ENCODE data around the gene PDK2.
A peak's percentile ranks its signal among the peaks of the same experiment; 100 is the strongest.

The PDK2 gene

DNA sequence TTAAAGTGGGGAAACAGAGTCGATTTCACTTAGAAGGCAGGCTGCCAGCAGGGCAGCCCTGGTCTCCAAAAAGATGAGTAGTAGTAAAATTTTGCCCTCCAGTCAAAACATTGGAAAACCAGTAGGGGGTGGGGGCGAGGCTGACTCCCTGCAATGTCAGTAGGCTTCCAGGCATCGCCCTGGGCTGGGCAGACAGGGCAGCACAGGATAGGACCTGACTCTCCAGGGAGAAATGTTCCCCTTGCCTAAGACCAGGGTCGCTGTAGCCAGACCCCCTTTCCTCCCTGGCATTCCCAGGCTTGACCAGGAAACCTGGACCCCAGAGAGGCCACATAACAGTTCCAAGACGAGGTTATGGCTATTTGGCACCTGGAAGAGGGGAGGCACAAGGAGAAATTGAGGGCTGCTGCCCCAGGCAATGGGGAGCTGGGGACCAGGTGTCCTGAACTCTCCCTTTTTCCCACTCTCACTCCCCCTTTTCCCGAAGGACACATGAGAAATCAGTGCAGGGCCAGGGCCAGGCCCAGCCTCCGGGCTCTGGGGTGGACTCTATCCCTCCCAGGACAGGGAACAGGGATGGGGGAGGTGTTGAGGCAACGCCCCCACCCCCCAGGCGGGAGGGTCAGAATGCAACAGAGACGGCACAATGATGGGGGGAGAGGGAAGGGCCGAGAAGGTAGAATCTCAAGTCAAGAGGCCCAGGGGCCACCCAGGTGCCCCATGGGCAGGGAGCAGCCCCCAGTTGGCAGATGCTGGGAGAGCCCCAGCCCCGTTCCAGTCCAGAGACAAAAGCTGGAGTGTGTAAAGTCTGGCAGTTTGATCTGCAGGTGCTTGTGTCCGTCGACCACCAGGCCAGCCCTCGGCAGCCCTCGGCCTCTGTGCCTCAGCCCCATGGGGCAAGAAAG lies 39.3 kb downstream of the PDK2 start:
- DNase-seq (ENCODE audit: low read depth, low spot score), result peak; percentile 51

DNA sequence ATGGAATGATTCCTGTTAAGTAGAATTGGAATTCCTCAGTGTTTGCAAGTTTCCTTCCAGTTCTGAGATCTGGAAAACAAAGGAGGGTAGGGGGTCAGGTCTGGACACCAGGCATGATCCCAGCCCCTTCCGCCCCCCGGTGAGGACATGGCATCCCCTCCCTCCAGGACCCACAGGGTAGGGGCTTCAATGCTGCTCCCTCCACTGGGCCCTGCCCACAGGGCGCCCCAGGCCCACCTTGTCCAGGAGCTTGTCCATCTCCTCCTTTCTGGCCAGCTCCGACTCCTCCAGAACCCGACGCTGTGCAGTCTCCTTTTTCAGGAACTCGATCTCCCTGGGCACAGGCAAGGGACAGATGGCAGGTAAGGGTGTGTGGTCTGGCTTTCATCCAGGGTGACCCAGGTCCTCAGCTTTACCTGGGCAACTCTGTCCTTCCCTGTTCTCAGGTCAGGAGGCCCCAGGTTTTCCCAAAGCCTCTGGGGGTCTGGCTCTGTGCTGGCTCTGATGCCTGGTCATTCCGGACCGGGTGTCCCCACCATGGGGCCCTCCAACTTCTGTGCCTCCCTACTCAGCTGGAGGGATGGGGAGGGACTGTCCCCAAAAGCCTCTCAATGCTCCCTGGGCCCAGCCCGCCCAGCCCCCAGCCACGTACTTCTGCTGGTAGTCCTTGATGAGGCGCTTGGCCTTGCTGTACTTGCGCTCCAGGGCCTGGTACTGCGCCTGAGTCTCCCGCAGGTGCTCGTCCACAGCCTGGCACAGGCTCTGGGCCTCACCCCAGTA lies 40.4 kb downstream of the PDK2 start:
- no peak for DNase-seq (ENCODE audit: low read depth, low spot score)

DNA sequence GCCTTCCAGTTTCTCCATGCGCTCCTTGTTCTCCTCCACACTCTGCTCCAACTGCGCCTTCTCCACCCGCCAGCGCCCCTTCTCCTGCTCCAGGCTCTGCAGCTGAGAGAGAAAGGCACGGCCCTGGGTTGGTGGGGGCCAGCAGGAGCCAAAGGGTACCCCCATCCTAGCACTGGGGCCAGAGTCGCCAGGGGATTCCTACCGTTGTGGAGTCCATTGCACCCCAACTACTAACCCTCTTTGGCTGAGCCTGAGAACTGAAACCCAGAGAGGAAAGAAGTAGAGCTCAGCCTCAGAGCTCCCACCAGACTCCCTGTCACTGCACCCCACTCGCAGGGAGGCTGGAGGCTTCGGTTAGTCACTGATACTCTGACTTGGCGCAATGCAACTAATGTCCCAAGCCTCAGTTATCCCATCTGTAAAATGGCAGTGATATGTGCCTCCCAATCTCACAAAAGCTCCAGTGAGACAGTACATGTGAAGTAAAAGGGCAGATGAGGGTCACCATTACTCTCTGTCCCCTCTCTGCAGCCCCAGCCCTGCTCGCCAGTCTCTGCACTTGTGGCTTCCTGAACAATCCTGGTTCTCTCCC lies 41.0 kb downstream of the PDK2 start:
- DNase-seq (ENCODE audit: low read depth, low spot score), result no peak

DNA sequence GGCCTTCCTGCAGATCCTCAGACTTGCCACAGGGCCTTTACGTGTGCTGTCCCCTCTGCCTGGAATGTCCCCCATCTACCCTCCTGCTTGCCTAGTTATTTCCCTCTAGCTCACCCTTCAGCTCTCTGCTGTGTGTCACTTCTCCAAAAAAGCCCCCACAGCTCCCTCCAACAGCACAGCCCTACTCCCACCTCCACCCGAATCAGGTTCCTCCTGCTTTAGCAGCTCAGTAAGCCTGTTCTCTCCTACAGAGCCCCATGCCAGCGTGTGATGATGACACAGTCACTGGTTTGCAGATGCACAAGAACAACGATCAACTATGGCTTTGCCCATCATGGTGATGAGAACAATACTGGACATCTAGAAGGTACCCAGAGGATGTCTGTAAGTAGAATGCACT lies 41.9 kb downstream of the PDK2 start:
- DNase-seq (ENCODE audit: low read depth, low spot score), result no peak

DNA sequence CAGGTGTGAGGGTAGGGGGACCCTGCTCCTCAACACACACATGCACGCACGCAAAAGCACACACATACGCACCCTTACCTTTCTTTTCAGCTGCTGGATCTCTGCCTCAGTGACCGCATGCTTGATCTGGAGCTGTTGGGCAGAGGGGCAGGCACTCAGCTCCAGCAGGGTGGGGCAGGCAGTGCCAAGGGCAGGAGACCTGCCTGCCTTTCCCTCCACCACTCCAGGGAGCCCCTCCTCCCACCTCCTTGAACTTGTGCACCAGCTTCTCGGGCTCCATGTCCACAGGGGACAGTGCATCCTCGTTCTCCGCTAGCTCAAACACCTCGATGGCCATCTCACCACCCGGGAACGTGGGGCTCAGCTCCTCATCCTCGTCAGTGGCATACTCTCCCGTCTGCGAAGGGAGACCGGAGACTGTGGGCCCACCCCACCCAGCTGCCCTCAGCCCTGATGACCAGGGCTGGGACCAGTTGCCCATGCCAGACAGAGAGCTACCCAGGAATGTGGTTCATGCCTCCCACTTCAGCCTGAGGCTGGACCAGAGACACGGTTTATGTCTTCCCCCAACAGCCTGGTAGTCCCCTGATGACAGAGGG lies 44.1 kb downstream of the PDK2 start:
- DNase-seq (ENCODE audit: low read depth, low spot score), result no peak

DNA sequence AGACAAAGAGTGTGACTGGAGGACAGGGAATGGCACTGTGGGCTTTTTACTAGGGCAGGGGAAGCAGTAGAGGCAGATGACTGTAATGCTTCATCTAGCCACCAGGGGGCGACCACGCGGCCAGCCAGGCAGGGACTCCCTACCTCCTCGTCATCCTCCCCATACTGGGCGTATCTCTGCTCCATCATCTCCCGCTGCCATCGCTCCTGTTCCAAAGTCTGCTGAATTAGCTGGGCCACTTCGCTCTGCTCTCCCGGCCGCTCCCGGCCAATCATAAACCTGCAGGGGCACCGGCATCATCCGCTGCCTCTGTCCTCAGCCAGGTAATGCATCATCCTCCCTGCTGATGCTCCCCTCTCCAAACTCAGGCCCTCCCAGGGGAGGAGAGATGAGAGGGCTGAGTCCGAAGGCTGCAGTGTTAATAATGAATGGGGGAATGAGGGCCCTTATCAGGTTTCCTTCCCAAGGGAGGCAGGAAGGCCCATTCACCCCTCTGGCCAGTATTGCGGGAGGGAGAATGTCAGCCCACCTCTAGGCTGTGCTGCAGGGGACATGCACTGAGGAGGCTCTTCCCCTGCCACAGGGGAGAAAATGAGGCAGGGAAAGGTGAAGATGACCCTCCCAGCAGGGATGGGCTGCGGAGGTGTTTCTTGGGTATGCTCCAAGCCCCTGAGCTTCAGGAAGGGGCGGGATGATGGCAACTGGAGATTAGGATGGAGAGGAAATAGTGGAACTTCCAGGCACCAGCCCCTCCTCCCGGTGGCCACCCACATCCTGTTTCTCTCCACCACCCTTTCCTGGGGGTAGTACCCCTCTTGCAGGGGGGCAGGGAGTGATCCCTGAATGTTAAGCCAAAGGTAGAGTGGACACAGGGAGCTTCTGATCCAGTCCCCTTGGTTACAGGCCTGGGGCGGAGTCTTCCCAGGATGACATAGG lies 45.1 kb downstream of the PDK2 start:
- DNase-seq (ENCODE audit: low read depth, low spot score), result peak; percentile 93

DNA sequence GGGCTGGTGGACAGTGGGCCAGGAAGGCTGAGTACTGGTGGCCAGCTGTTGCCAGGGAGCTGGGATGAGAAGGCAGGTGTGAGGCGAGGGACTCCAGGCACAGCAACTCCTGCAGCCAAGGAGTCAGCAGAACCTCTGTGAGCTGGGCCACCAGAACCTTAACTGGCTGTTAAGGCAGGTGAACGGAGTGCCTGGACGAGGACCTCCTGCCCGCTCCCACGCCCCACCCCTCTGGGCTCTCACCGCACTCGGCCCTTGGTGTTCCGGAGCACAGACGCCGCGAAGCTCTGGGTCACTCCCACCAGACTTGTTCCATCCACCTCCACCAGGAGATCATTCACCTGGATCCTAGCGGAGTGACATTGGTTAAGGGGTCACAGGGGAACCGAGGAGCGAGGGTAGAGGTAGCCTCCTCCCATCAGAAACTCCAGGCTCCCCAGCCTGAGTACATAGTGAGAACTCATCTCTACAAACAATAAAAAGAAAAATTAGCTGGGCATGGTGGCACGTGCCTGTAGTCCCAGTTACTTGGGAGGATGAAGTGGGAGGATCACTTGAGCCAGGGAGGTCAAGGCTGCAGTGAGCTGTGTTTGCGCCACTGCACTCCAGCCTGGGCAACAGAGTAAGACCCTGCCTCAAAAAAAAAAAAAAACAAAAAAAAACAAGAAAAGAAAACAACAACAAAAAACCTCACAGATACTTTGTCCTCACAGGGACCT lies 46.0 kb downstream of the PDK2 start:
- DNase-seq (ENCODE audit: low read depth, low spot score), result no peak

DNA sequence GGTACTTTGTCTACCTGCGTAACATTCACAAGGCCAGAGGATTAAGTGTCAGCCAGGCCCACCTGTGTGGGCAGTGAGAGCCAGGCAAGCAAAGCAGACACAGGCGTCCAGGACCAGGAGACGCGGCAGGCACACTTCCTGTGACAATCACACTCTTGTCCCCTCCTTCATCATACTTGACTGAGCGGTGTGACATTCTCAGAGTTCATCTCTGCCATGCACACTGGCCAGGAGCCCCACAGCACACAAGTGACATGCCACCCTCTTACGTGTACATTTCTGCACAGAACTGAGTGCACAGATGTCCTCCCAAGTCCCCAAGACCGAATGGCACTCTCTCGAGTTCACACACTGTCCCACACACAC lies 46.6 kb downstream of the PDK2 start:
- no peak for DNase-seq (ENCODE audit: low read depth, low spot score)

DNA sequence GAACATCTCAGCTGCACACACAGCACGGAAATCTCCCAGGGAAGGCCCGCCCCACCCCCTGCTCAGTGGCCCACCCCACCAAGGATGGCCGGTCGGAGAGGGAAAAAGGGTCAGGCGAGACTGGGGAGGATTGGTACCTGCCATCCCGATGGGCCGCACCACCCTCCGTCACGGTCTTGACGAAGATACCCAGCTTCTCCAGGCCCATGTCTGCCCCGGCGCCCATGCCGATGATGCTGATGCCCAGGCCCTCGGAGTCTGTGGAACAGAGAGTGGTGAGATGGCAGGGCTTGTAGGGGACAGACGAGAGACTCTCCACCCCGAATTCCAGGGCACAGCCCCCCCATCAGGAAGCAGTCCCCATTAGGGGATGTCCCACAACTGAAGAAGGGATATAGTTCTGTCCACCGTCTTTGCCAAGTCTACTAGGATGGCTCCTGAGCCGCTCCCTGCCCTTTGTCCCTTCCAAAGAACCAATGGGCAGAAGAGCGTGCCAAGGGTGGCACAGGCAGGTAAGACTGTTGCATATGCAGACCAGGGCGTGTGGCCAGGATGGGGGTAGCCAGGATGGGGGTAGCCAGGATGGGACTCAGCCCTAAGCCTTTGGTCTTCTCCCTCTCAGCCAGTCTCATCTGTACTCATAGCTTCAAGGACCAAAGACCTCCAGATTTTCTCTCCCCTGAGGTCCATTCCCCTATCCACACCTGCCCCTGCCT lies 48.5 kb downstream of the PDK2 start:
- no peak for DNase-seq (ENCODE audit: low read depth, low spot score)

DNA sequence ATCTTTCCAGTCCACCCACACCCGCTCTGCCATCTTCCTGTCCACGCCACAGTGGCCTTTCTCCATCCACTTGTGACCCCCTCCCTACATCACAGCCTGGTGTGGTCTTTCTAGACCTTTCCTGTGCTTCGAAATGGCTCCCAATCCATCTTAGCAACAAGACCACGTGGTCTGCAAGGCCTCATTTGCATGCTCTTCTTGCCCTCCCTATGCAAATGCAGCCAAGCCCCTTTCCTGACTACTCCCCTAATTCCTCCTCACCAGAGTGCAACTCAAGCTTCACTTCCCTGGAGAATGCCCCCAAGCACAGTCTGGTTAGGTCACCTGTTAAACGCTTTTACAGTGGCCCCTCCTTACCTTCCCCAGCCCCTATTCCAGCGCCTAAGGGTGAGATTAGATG lies 49.2 kb downstream of the PDK2 start:
- DNase-seq (ENCODE audit: low read depth, low spot score), result no peak

DNA sequence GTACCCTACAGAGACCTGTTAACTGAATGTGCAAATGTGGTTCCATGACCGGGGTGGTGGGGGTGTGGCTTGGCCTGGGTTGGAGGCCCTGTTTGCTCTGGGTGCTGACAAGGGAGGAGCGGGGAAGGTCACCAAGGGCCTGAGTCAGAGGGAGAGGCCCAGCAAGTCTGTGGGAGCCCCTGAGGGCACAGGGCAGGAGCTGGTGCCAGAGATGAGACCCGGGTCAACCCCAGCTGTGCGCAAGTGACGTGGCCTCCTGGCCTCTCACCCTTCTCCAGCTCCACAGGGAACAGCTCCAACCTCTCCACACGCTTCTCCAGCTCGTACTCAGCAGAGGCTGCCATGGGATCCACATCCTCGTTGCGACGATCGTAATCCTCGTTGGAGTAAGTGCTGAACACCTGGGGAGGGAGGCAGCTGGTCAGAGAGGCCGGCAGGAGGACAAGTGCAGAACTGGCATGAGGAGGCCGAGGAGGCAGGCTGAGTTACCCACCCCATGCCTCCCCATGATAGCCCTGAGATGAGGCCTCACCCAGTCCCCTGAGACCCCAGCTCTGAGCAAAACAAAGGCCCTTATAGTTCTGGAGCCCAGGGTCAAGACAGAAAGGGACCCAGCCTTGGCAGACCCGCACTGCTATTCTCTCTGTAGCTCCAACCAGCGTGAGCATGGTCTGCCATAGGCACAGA lies 49.8 kb downstream of the PDK2 start:
- no peak for DNase-seq (ENCODE audit: low read depth, low spot score)

DNA sequence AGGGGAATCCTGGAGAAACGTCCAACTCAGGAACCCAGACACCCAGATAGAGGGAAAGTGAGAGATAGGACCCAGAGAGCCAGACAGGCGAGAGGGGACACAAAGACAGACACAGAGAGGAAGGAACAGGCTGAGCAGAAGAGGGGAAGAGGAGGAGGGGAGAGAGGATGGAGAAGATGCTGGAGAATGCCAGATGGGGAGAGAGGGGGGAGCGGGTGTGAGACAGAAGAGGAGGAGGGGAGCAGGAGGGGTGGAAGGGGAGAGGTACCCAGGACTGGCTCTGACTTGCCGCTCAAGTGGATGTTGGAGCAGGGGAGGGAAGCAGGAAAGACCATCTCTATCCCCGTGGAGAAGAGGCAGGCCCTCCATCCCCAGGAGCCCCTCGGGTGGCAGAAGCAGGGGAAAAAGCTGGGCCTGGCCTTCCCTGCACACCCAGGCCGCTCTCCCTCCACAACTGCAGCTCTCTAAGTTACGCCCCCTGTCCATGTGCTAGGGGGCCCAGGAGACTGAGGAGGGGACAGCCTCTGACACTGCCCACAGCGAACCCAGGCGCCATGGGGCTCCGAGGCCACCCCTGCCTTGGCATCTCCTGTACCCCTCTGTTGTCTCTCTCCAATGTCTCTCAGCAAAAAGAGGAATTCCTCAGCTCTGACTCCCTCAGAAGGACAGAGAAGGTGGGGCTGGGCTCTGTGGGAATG lies 50.5 kb downstream of the PDK2 start:
- no peak for DNase-seq (ENCODE audit: low read depth, low spot score)

DNA sequence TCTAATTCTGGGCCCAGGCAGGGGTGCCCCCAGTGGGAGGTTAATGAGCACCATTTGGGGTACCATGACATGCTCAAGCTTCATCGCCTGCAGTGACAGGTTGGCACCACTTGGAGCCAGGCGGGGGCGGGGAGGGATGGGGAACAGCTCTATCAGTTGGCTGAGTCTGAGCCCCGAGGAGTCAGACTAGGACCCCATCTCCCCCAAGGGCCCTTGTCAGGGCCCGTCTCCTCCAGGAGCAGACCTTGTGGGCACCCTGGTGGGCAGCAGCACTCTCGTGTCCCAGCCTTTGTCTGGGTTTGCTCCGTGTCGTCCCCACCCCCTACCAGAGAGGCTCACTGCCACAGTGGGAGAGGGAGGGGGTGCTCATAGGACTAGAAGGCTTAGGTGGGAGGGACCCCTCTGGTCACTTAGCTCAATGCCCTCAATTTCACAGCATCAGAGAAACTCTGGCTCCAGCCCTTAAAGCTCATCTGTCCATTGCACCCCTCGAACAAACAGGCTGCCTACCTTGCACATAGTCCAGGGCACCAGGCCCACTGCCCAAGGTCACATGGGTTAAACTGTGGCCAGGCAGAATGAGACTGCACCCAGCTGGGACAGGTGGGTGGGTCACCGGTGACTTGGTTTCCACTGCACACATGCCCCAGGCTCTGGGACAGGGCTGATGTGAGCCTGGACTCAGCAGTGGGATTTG lies 51.2 kb downstream of the PDK2 start:
- no peak for DNase-seq (ENCODE audit: low read depth, low spot score)

DNA sequence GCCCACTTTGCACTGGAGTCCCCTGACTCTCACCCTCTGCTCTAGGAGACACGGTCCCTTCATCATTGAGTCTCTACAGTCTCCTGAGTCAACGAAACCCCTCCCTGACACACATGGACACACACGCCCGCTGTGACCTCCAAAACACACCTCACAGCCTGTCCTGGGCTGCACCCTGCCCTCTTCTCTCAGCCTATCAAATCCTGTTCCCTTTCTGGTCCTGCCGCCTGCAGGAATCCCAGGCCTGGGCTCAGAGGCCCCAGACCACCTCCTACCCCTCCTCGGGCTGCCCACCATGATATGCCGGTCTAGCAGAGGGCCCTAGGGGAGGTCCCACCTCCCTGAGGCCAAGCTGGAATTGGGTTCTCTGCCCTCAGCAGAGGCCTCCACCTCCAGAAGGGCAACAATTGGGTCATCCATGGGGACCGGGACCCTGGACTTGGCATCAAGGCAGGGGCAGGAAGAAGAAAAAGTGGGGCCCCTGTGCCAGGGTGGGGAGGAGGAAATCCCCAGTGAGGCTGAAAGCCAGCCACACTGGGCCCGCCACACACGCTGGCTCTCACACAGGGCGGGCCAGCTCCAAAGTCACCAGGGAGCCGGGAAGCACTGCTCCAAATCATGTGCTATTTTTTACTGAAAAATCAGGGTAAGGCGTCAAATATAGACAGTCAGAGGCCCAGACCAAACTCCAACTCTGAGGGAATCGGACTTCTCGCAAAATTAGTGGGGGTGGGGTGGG lies 51.9 kb downstream of the PDK2 start:
- DNase-seq (ENCODE audit: low read depth, low spot score), result no peak

DNA sequence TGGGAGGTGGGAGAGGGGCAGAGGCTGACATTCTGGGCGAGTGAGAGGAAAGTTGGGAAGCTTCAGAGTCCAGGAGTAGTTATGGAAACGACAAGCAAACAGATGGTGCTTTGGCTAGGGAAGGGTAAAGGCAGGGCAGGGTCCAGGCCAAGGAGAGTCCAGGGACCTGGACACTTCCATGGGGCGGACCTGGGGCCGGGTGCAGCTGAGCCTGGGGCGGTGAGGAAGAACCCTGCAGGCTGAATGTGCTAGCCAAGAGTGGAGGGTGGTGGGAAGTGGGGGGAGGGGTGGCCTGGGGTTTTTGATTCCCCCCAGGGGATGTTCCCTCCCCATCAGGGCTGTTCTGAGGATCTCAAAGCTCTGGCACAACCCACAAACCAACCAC lies 52.7 kb downstream of the PDK2 start:
- peak; percentile 32 for DNase-seq (ENCODE audit: low read depth, low spot score)

DNA sequence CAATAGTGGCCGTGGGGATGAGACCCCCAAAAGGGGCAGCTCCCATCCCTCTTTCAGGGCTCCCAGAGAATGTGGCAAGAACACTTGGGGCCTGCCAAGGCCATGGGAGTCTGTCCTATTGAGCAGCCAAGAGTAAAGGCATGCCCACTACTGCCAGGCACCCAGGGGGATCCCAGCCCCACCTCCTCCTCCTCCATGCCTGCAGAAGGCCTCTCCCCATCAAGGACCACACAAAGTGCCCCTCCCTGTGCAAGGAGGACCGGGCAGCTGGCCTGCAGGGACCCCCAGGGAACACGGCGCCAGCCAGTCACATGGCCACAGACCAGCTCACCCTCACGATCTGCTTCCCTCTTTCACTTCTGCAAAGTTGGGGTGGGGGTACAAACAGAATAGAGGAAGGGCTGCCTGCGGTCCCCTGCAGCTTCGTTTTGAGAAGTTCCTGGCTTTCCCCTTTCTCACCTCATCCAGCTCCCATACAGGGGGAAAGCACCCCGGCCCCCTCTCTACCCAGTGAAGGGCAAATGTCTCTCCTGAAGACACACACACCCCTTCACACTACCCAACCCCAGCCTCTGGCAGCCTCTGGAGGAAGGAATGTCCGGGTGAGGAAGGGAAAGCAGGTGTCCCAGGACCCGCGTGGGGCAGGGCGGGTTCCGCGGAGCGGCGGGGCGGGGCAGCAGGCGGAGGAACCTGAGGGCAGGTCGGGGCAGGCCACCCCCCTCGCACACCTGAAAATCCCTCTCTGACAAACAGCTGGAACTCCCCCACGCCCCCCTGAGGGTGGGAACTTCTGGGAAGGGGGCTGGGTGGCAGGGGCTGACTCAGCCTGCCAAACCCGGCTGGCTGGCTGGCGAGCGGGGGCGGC lies 53.3 kb downstream of the PDK2 start:
- peak; percentile 43 for DNase-seq (ENCODE audit: low read depth, low spot score)

All from ELF-1 (cell line).